Stimulated activated CD8-positive, alpha-beta memory T cell treated with anti-CD3 and anti-CD28 coated beads, Interleukin-15, amount 100 ng/mL, for 48 hours (primary cell): ENCODE measurements around the gene HMOX1.
A peak's percentile ranks its signal among the peaks of the same experiment; 100 is the strongest.
"Not testable (repeated sequence)": the region's sequence is repeated elsewhere in the genome, so short reads cannot be mapped to it uniquely, and the experiment has no call there.

ENCODE experiments used
- DNase-seq, 2 donors: peaks; one replicate each; pipeline ENCODE4 v3.0.0-alpha.2; 2020; ENCODE audit warnings: low read depth in 2 of 2

HMOX1 gene

GRCh38 chr22:35349704-35350538, 31.0 kb upstream of the HMOX1 start:
- DNase-seq = no peak

- peak; percentile 76 to 79 for DNase-seq
Observed at GRCh38 chr22:35350539-35351503, 30.1 kb upstream of the HMOX1 start.

- DNase-seq = peak; percentile 53 to 62
Observed at GRCh38 chr22:35352214-35353111, 28.4 kb upstream of the HMOX1 start.

- DNase-seq = no peak
Observed at GRCh38 chr22:35353318-35353717, 27.6 kb upstream of the HMOX1 start.

GRCh38 chr22:35354068-35354467, 26.8 kb upstream of the HMOX1 start:
- no peak for DNase-seq

GRCh38 chr22:35357883-35358621, 22.8 kb upstream of the HMOX1 start:
- DNase-seq = no peak

DNA sequence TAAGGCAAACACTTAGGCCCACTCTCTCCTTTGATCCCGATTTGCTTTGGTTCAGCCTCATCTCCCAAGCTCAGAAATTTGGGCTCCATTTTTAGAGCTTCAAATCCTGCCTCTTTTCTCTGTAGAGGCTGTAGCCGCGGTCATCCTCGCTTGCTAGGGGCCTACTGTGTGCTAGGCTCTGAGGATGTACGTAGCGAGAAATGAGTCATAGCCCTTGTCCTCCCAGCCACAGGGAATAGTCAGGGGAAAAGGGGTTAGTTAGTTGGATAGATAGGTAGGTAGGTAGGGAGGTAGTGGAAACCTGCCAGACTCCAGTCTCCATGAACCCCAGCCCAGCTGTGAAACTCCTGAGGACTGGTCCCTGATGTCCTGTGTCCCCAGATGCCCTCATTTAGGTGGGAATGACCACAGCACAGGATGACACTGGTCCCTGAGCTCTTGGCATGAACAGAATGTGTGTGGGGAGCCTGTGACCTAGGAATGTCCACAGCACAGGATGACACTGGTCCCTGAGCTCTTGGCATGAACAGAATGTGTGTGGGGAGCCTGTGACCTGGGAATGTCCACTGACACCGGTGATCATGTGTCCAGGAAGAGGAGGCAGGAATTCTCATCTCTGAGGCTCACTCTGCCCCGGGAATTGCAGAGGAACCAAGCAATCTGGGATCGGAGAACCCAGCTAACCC, 21.4 kb upstream of the HMOX1 start:
- no peak for DNase-seq

DNA sequence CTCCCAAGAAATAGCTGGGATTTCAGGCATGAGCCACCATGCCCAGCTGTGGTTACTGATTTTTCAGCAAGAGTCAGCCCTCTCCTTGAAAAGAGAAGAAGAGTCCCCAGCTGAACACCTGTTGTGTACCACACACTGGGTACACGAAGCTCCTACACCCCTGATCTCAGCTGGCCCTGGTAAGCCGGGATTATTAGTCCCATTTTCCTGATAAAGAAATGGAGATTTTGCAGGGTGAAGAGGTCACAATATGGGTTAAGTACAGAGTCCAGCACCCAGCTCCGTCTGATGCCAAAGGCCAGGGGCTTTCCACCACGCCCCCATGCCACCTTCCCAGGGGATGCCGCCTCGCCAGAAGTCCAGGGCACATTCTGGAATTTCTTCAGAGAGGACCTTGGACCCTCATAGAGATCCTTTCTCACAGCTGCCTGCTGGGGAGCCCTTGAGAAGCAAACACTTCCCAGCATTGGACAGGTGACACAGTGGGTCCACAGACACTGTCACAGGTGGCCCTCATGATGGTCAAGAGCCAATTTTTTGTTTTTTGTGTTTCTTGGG, 19.8 kb upstream of the HMOX1 start:
- no peak for DNase-seq

- DNase-seq = no peak
Observed at GRCh38 chr22:35363566-35364086, 17.3 kb upstream of the HMOX1 start.

DNA sequence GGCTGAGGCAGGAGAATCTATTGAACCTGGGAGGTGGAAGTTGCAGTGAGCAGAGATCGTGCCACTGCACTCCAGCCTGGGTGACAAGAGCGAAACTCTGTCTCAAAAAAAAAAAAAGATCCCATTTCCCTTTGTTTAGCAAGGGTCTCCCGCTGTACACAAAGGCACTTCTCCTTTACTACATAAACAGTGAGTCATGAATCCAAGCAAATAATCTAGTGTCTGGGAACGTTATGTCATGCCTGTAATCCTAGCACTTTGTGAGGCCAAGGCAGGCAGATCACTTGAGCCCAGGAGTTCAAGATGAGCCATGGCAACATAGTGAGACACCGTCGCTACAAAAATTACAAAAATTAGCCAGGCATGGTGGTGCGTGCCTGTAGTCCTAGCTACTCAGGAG, 16.7 kb upstream of the HMOX1 start:
- not testable (repeated sequence) for DNase-seq

DNA sequence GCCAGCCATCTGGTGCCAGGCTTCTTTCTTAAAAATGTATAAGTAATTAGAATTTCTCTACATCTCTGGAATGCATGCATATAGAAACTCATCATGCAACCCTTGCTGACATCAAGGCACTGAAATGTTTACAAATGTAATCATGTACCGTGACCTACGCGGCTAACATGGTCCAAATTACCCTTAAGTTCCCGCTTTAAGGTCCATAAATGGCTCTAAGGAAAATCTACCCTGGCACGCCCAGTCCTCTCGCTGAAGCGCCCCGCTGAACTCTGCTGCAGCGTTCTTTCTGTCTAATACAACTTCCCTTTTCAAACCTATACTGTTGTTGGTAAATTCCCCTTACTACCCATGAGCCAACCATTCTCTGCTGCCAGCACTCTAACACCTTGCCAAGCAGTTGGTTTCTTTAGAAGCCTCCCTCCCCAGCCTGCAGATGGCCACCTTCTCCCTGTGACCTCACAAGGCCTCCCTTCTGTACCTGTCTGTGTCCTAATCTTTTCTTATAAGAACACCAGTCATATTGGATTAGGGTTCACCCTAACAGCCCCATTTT, 13.5 kb upstream of the HMOX1 start:
- no peak for DNase-seq

DNA sequence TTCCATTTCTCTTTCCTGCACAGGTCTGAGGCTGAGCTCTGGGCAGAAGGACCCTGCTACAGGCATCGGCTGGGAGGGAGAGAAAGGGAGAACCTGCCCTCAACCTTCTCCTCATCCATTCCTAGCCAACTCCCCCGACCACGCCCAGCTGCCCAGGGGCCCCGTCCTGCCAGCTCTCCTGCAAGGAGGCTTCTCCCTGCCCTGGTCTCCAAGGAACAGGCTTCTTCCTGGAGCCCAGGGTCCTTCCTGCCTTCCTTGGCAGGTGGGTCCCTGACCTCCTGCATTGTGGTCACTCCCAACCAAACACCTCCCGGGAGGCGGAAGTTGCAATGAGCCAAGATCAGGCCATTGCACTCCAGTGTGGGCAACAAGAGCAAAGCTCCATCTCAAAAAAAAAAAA, 12.5 kb upstream of the HMOX1 start:
- DNase-seq = no peak

- DNase-seq = no peak
Observed at GRCh38 chr22:35369996-35370395, 10.9 kb upstream of the HMOX1 start.

- DNase-seq = no peak
Observed at GRCh38 chr22:35373781-35374180, 7.1 kb upstream of the HMOX1 start.

DNA sequence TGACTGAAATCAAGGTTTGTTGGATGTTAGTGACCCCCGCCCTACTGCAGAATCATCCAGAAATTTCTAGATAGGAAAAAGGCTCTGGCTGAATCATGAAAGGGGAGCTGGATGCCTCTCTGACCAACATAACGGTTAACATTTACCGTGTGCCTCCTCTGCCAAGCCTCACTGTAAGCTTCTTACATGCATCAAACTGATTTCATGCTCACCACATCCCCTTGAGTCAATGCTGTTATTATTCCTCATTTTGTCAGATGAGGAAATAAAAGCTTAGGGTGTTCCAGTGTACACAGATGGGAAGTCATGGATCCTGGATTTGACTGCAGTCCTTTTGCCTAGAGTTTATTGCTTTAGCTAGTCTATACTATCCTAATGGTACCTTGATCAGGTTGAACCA, 5.9 kb upstream of the HMOX1 start:
- DNase-seq = no peak

DNA sequence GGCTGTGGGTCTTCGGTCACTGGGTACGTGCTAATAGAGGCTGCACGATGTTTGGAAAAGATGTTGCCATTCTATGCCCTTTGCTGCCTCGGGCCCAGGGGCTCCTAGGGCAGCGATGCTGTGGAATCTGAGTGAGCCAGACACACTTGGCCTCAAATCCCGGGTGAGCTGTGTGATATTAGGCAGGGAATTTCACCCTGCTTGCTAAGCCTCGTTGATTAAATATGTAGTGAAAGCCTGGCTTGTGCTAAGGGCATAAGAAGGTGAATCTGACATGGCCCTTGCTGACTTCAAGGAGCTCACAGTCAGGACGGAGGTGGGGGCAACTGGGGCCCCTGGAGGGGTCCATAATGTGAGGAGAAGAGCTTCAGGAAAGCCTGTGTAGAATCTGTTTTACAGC, 5.4 kb upstream of the HMOX1 start:
- DNase-seq = no peak

GRCh38 chr22:35376728-35377472, 4.0 kb upstream of the HMOX1 start:
- no peak for DNase-seq

- DNase-seq = no peak
Observed at GRCh38 chr22:35377735-35378134, 3.2 kb upstream of the HMOX1 start.

DNA sequence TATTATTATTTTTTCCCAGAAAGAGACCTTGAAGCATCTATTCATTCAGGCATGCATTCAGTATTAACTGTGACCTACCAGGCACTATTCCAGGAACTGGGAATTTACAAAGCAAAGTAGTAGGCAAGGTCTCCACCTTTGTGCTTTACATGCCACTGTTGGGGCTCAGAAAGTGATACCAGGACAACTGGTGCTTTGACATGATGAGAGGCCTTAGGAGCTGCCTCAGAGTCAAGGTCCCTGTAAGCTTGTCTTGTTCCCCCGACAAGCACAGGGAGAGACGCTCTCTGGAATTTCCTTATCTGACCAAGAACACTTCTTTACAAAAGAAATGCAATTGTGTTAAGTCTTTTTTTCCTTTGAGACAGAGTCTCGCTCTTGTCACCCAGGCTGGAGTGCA, 2.3 kb upstream of the HMOX1 start:
- no peak for DNase-seq
